Measurements from ENCODE around the gene MTG2. TPM values are rescaled to one million over a fixed set of nuclear protein-coding genes. Genes with fewer than 3 reads are reported as not detected.

Gene MTG2
- polyA plus RNA-seq, 2 donors, result 19.4 to 25.4 TPM

- no peaks in the 10 kb centered on the region for H3K36me3 ChIP-seq (ENCODE audit: control insufficient read depth in 2 of 2, insufficient read depth in 2 of 2, low read length in 1 of 2)
- no peaks in the 10 kb centered on the region for H3K27me3 ChIP-seq (ENCODE audit: control insufficient read depth in 1 of 2, insufficient read depth in 2 of 2, low read length in 2 of 2)
- WGBS, 2 donors, result 34 to 35% methylated on average over 35 to 37 of the region's 37 CpGs
- no peak overlapping the region for H3K4me3 ChIP-seq (ENCODE audit: low read depth in 1 of 2, low read length in 2 of 2)
- H3K9me3 ChIP-seq (ENCODE audit: control insufficient read depth in 2 of 2, insufficient read depth in 1 of 2, low read depth in 1 of 2, low read length in 1 of 2), result peaks cover 0 to 7% of the 10 kb centered on the region in 2 donors
- H3K27ac ChIP-seq (ENCODE audit: low read depth in 2 of 2, low read length in 1 of 2), result no peak overlapping the region
- H3K4me1 ChIP-seq (ENCODE audit: control insufficient read depth in 2 of 2, insufficient read depth in 2 of 2, low read length in 1 of 2), result peaks cover 4 to 19% of the 10 kb centered on the region in 2 donors
Measured at GRCh38 chr20:62227977-62228958, 45.4 kb downstream of the MTG2 start.

- H3K27me3 ChIP-seq (ENCODE audit: control insufficient read depth in 1 of 2, insufficient read depth in 2 of 2, low read length in 2 of 2), result no peaks in the 10 kb centered on the region
- 75 to 80% methylated on average over 7 of the region's 7 CpGs for WGBS, 2 donors
Measured at GRCh38 chr20:62228982-62229545, 46.2 kb downstream of the MTG2 start.

GRCh38 chr20:62229667-62230066, 46.8 kb downstream of the MTG2 start:
- Histone ChIP-seq H3K4me3 (ENCODE audit: low read depth in 1 of 2, low read length in 2 of 2) (no peak overlapping the region), H3K27ac (ENCODE audit: low read depth in 2 of 2, low read length in 1 of 2) (no peak overlapping the region), H3K9me3 (ENCODE audit: control insufficient read depth in 2 of 2, insufficient read depth in 1 of 2, low read depth in 1 of 2, low read length in 1 of 2) (peaks cover 0 to 10% of the 10 kb centered on the region in 2 donors), H3K27me3 (ENCODE audit: control insufficient read depth in 1 of 2, insufficient read depth in 2 of 2, low read length in 2 of 2) (no peaks in the 10 kb centered on the region), H3K36me3 (ENCODE audit: control insufficient read depth in 2 of 2, insufficient read depth in 2 of 2, low read length in 1 of 2) (no peaks in the 10 kb centered on the region), H3K4me1 (ENCODE audit: control insufficient read depth in 2 of 2, insufficient read depth in 2 of 2, low read length in 1 of 2) (peaks cover 4 to 28% of the 10 kb centered on the region in 2 donors)
- WGBS, 2 donors, result 67 to 70% methylated on average over 4 of the region's 4 CpGs

More at GRCh38 chr20:62228982-62229545, 46.2 kb downstream of the MTG2 start:
- Histone ChIP-seq H3K27ac (ENCODE audit: low read depth in 2 of 2, low read length in 1 of 2) (no peak overlapping the region), H3K4me3 (ENCODE audit: low read depth in 1 of 2, low read length in 2 of 2) (no peak overlapping the region), H3K4me1 (ENCODE audit: control insufficient read depth in 2 of 2, insufficient read depth in 2 of 2, low read length in 1 of 2) (peaks cover 4 to 25% of the 10 kb centered on the region in 2 donors), H3K9me3 (ENCODE audit: control insufficient read depth in 2 of 2, insufficient read depth in 1 of 2, low read depth in 1 of 2, low read length in 1 of 2) (peaks cover 0 to 10% of the 10 kb centered on the region in 2 donors), H3K36me3 (ENCODE audit: control insufficient read depth in 2 of 2, insufficient read depth in 2 of 2, low read length in 1 of 2) (no peaks in the 10 kb centered on the region)

GRCh38 chr20:62230276-62230675, 47.4 kb downstream of the MTG2 start:
- Histone ChIP-seq H3K36me3 (ENCODE audit: control insufficient read depth in 2 of 2, insufficient read depth in 2 of 2, low read length in 1 of 2) (no peaks in the 10 kb centered on the region), H3K27ac (ENCODE audit: low read depth in 2 of 2, low read length in 1 of 2) (no peak overlapping the region), H3K4me1 (ENCODE audit: control insufficient read depth in 2 of 2, insufficient read depth in 2 of 2, low read length in 1 of 2) (peaks cover 4 to 28% of the 10 kb centered on the region in 2 donors), H3K27me3 (ENCODE audit: control insufficient read depth in 1 of 2, insufficient read depth in 2 of 2, low read length in 2 of 2) (no peaks in the 10 kb centered on the region), H3K9me3 (ENCODE audit: control insufficient read depth in 2 of 2, insufficient read depth in 1 of 2, low read depth in 1 of 2, low read length in 1 of 2) (peaks cover 0 to 10% of the 10 kb centered on the region in 2 donors), H3K4me3 (ENCODE audit: low read depth in 1 of 2, low read length in 2 of 2) (no peak overlapping the region)
- WGBS, 2 donors, result 94 to 96% methylated on average over 2 of the region's 2 CpGs

- Histone ChIP-seq H3K27ac (ENCODE audit: low read depth in 2 of 2, low read length in 1 of 2) (no peak overlapping the region), H3K36me3 (ENCODE audit: control insufficient read depth in 2 of 2, insufficient read depth in 2 of 2, low read length in 1 of 2) (no peaks in the 10 kb centered on the region), H3K4me1 (ENCODE audit: control insufficient read depth in 2 of 2, insufficient read depth in 2 of 2, low read length in 1 of 2) (peaks cover 4 to 28% of the 10 kb centered on the region in 2 donors), H3K9me3 (ENCODE audit: control insufficient read depth in 2 of 2, insufficient read depth in 1 of 2, low read depth in 1 of 2, low read length in 1 of 2) (peaks cover 0 to 10% of the 10 kb centered on the region in 2 donors), H3K27me3 (ENCODE audit: control insufficient read depth in 1 of 2, insufficient read depth in 2 of 2, low read length in 2 of 2) (no peaks in the 10 kb centered on the region), H3K4me3 (ENCODE audit: low read depth in 1 of 2, low read length in 2 of 2) (no peak overlapping the region)
- WGBS, 2 donors, result 89 to 95% methylated on average over 10 of the region's 10 CpGs
Measured at GRCh38 chr20:62230696-62231095, 47.9 kb downstream of the MTG2 start.

- Histone ChIP-seq H3K27ac (ENCODE audit: low read depth in 2 of 2, low read length in 1 of 2) (no peak overlapping the region), H3K27me3 (ENCODE audit: control insufficient read depth in 1 of 2, insufficient read depth in 2 of 2, low read length in 2 of 2) (no peaks in the 10 kb centered on the region), H3K9me3 (ENCODE audit: control insufficient read depth in 2 of 2, insufficient read depth in 1 of 2, low read depth in 1 of 2, low read length in 1 of 2) (peaks cover 0 to 10% of the 10 kb centered on the region in 2 donors), H3K4me3 (ENCODE audit: low read depth in 1 of 2, low read length in 2 of 2) (no peak overlapping the region), H3K36me3 (ENCODE audit: control insufficient read depth in 2 of 2, insufficient read depth in 2 of 2, low read length in 1 of 2) (no peaks in the 10 kb centered on the region), H3K4me1 (ENCODE audit: control insufficient read depth in 2 of 2, insufficient read depth in 2 of 2, low read length in 1 of 2) (peaks cover 4 to 28% of the 10 kb centered on the region in 2 donors)
- WGBS, 2 donors, result 82 to 91% methylated on average over 6 of the region's 6 CpGs
Measured at GRCh38 chr20:62231292-62231691, 48.5 kb downstream of the MTG2 start.

GRCh38 chr20:62232194-62232593, 49.4 kb downstream of the MTG2 start:
- 58 to 67% methylated on average over 7 of the region's 7 CpGs for WGBS, 2 donors
- Histone ChIP-seq H3K4me3 (ENCODE audit: low read depth in 1 of 2, low read length in 2 of 2) (no peak overlapping the region), H3K27me3 (ENCODE audit: control insufficient read depth in 1 of 2, insufficient read depth in 2 of 2, low read length in 2 of 2) (no peaks in the 10 kb centered on the region), H3K27ac (ENCODE audit: low read depth in 2 of 2, low read length in 1 of 2) (peak overlapping the region in 1 of 2 donors; percentile 66), H3K4me1 (ENCODE audit: control insufficient read depth in 2 of 2, insufficient read depth in 2 of 2, low read length in 1 of 2) (peaks cover 4 to 28% of the 10 kb centered on the region in 2 donors), H3K9me3 (ENCODE audit: control insufficient read depth in 2 of 2, insufficient read depth in 1 of 2, low read depth in 1 of 2, low read length in 1 of 2) (peaks cover 0 to 10% of the 10 kb centered on the region in 2 donors), H3K36me3 (ENCODE audit: control insufficient read depth in 2 of 2, insufficient read depth in 2 of 2, low read length in 1 of 2) (no peaks in the 10 kb centered on the region)

- H3K27me3 ChIP-seq (ENCODE audit: control insufficient read depth in 1 of 2, insufficient read depth in 2 of 2, low read length in 2 of 2), result no peaks in the 10 kb centered on the region
- WGBS, 2 donors, result 39 to 49% methylated on average over 18 of the region's 18 CpGs
- H3K4me3 ChIP-seq (ENCODE audit: low read depth in 1 of 2, low read length in 2 of 2), result no peak overlapping the region
- H3K27ac ChIP-seq (ENCODE audit: low read depth in 2 of 2, low read length in 1 of 2), result peak overlapping the region; percentile 24 to 66
- H3K36me3 ChIP-seq (ENCODE audit: control insufficient read depth in 2 of 2, insufficient read depth in 2 of 2, low read length in 1 of 2), result no peaks in the 10 kb centered on the region
- H3K9me3 ChIP-seq (ENCODE audit: control insufficient read depth in 2 of 2, insufficient read depth in 1 of 2, low read depth in 1 of 2, low read length in 1 of 2), result peaks cover 0 to 10% of the 10 kb centered on the region in 2 donors
- peaks cover 6 to 28% of the 10 kb centered on the region in 2 donors for H3K4me1 ChIP-seq (ENCODE audit: control insufficient read depth in 2 of 2, insufficient read depth in 2 of 2, low read length in 1 of 2)
Measured at GRCh38 chr20:62232770-62233645, 50.2 kb downstream of the MTG2 start.

- 78 to 87% methylated on average over 4 of the region's 4 CpGs for WGBS, 2 donors
Measured at GRCh38 chr20:62233684-62234083, 50.9 kb downstream of the MTG2 start.

More at GRCh38 chr20:62233684-62234083, 50.9 kb downstream of the MTG2 start:
- peaks cover 2 to 22% of the 10 kb centered on the region in 2 donors for H3K4me1 ChIP-seq (ENCODE audit: control insufficient read depth in 2 of 2, insufficient read depth in 2 of 2, low read length in 1 of 2)
- no peak overlapping the region for H3K4me3 ChIP-seq (ENCODE audit: low read depth in 1 of 2, low read length in 2 of 2)
- no peaks in the 10 kb centered on the region for H3K27me3 ChIP-seq (ENCODE audit: control insufficient read depth in 1 of 2, insufficient read depth in 2 of 2, low read length in 2 of 2)
- H3K27ac ChIP-seq (ENCODE audit: low read depth in 2 of 2, low read length in 1 of 2), result peak overlapping the region; percentile 24 to 66
- H3K9me3 ChIP-seq (ENCODE audit: control insufficient read depth in 2 of 2, insufficient read depth in 1 of 2, low read depth in 1 of 2, low read length in 1 of 2), result peaks cover 0 to 10% of the 10 kb centered on the region in 2 donors
- H3K36me3 ChIP-seq (ENCODE audit: control insufficient read depth in 2 of 2, insufficient read depth in 2 of 2, low read length in 1 of 2), result no peaks in the 10 kb centered on the region

Data from esophagus (tissue), 2 donors.